ENCODE data around the gene SPATA32.
"Not testable (repeated sequence)": the region's sequence is repeated elsewhere in the genome, so short reads cannot be mapped to it uniquely, and the experiment has no call there.

- TF ChIP-seq, protein P1, sequence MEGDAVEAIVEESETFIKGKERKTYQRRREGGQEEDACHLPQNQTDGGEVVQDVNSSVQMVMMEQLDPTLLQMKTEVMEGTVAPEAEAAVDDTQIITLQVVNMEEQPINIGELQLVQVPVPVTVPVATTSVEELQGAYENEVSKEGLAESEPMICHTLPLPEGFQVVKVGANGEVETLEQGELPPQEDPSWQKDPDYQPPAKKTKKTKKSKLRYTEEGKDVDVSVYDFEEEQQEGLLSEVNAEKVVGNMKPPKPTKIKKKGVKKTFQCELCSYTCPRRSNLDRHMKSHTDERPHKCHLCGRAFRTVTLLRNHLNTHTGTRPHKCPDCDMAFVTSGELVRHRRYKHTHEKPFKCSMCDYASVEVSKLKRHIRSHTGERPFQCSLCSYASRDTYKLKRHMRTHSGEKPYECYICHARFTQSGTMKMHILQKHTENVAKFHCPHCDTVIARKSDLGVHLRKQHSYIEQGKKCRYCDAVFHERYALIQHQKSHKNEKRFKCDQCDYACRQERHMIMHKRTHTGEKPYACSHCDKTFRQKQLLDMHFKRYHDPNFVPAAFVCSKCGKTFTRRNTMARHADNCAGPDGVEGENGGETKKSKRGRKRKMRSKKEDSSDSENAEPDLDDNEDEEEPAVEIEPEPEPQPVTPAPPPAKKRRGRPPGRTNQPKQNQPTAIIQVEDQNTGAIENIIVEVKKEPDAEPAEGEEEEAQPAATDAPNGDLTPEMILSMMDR (conservative IDR thresholded peaks at IDR 0.05) = not testable (repeated sequence)
- not testable (repeated sequence) for TF ChIP-seq EZH2 (IDR thresholded peaks at IDR 0.05; ENCODE audit: low read depth)
Measured at GRCh38 chr17:45302220-45302619, 40.3 kb upstream of the SPATA32 start.

Measured in PC-9 (cell line).